CD4-positive, CD25-positive, alpha-beta regulatory T cell (primary cell): ENCODE measurements around the gene ZNF287. TPM values are rescaled to one million over a fixed set of nuclear protein-coding genes. Genes with fewer than 3 reads are reported as not detected.
A peak's percentile ranks its signal among the peaks of the same experiment; 100 is the strongest.
"Not testable (repeated sequence)": the region's sequence is repeated elsewhere in the genome, so short reads cannot be mapped to it uniquely, and the experiment has no call there.

ENCODE experiments used
- ATAC-seq, 2 donors: fragments of 150-1000 bp; cut with Tn5 transposase; one replicate each; pipeline ENCODE4 v1.10.0; 2021; ENCODE audit warnings: low read depth in 2 of 2, moderate number of reproducible peaks in 2 of 2, moderate library complexity in 1 of 2
- DNase-seq, 3 donors: peaks; one replicate each; pipeline versions ENCODE4 v3.0.0 to v3.0.0-alpha.2; 2012 to 2022; ENCODE audit warnings: mixed read lengths in 1 of 3
- H3K27ac ChIP-seq: one replicate; pipeline ENCODE4 v1.7.0; 2013; ENCODE audit warnings: mild to moderate bottlenecking, low read length; ENCODE audit not compliant: insufficient read depth, poor library complexity, severe bottlenecking
- H3K27me3 ChIP-seq: one replicate; pipeline ENCODE4 v1.7.0; 2013; ENCODE audit warnings: low read length; ENCODE audit not compliant: control insufficient read depth, insufficient read depth
- H3K36me3 ChIP-seq: one replicate; pipeline ENCODE4 v1.7.0; 2013; ENCODE audit warnings: mild to moderate bottlenecking, low read length, moderate library complexity; ENCODE audit not compliant: control insufficient read depth, insufficient read depth
- H3K4me1 ChIP-seq: 2 replicates; pipeline ENCODE4 v1.7.0; 2013; ENCODE audit warnings: mild to moderate bottlenecking, low read length; ENCODE audit not compliant: insufficient read depth, control insufficient read depth, poor library complexity, severe bottlenecking
- H3K4me3 ChIP-seq: one replicate; pipeline ENCODE4 v1.7.0; 2013; ENCODE audit warnings: low read depth, mild to moderate bottlenecking, low read length, moderate library complexity
- H3K9me3 ChIP-seq, 2 experiments: 1 replicate in 1 of 2; 2 replicates in 1 of 2; pipeline ENCODE4 v1.7.0; 2013; ENCODE audit warnings: low read length in 2 of 2, mild to moderate bottlenecking in 1 of 2, moderate library complexity in 1 of 2; ENCODE audit not compliant: control insufficient read depth in 2 of 2
- H3K27ac Mint-ChIP-seq, 3 donors: one replicate each; pipeline ENCODE4 v1.8.0; 2020 to 2022; ENCODE audit warnings: mild to moderate bottlenecking in 3 of 3, mixed read lengths in 3 of 3, moderate library complexity in 2 of 3
- H3K27me3 Mint-ChIP-seq: one replicate; pipeline ENCODE4 v1.8.0; 2022; ENCODE audit warnings: mild to moderate bottlenecking, mixed read lengths
- H3K36me3 Mint-ChIP-seq: one replicate; pipeline ENCODE4 v1.8.0; 2020; ENCODE audit warnings: mixed read lengths
- H3K4me1 Mint-ChIP-seq, 4 donors: one replicate each; pipeline ENCODE4 v1.8.0; 2020 to 2022; ENCODE audit warnings: mixed read lengths in 4 of 4, mild to moderate bottlenecking in 1 of 4
- H3K4me3 Mint-ChIP-seq, 4 donors: one replicate each; pipeline ENCODE4 v1.8.0; 2020 to 2022; ENCODE audit warnings: mild to moderate bottlenecking in 4 of 4, mixed read lengths in 4 of 4, moderate library complexity in 3 of 4
- H3K9me3 Mint-ChIP-seq, 7 donors: one replicate each; pipeline ENCODE4 v1.8.0; 2020 to 2022; ENCODE audit warnings: mixed read lengths in 7 of 7, mild to moderate bottlenecking in 3 of 7, moderate library complexity in 2 of 7
- polyA plus RNA-seq, 4 donors: library from polyadenylated mRNA; unstranded; fragments of 300-500 nt; fragmentation: Illumina TruSeq; gene quantifications; one replicate each; pipeline ENCODE4 v1.2.3, GENCODE V29; 2021
- total RNA-seq: library from RNA; stranded (reverse); gene quantifications from one replicate; pipeline ENCODE4 v1.2.3, GENCODE V29; 2022

Gene ZNF287
- total and polyA plus RNA-seq, 5 donors from 2014 or later = 5.4 to 14.4 (median 11.1) TPM

DNA sequence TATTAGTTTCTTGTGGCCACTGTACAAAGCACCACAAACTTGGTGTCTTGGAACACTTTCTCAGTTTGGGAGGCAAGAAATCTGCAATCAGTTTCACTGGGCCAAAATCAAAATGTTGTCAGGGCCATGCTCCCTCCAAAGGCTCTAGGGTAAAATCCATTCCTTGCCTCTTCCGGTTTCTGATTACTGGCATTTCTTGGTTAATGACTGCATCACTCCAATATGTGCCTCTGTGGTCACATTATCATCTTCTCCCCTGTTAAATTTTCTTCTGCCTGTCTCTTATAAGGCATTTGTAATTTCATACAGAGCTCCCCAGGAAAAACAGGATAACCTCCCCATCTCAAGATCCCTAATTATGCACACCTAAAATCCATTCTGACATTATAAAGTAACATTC is 34.8 kb downstream of the ZNF287 start:
- no peak overlapping the region for H3K27ac Mint-ChIP-seq
- DNase-seq (no peak), ATAC-seq (no peak)
- H3K4me3 ChIP-seq = no peak overlapping the region
- H3K4me1 ChIP-seq = peaks cover 6% of the 10 kb centered on the region
- H3K27me3 ChIP-seq = peaks cover 2% of the 10 kb centered on the region
- peaks cover 26% of the 10 kb centered on the region for H3K27me3 Mint-ChIP-seq
- H3K4me3 Mint-ChIP-seq = no peak overlapping the region
- H3K36me3 ChIP-seq = no peaks in the 10 kb centered on the region
- no peaks in the 10 kb centered on the region for H3K36me3 Mint-ChIP-seq
- H3K9me3 Mint-ChIP-seq = peaks cover 0 to 7% (median 0%) of the 10 kb centered on the region in 7 donors
- H3K9me3 ChIP-seq = no peaks in the 10 kb centered on the region
- peaks cover 7 to 23% (median 12%) of the 10 kb centered on the region in 4 donors for H3K4me1 Mint-ChIP-seq
- no peak overlapping the region for H3K27ac ChIP-seq

DNA sequence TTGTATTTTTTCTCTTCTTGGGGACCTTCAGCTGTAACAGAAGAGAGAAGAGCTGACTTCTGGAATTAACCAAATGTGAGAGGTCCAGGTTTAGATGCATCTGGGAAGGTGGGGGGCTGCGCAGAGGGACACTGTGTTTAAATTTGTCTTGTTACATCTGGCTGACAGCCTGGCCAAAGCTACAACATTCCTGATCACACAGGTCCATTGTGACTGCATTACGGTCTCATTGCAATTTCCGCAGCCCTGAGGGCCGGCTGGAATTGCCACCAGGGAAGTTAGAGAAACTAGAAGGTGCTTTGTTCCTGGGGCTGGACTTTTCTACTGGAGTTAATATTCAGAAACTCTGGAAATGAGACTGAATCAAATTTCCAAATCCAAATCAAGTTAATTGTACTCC is 39.1 kb downstream of the ZNF287 start:
- Mint-ChIP-seq H3K4me1 (peaks cover 0 to 1% (median under 1%) of the 10 kb centered on the region in 4 donors), H3K36me3 (no peaks in the 10 kb centered on the region), H3K27ac (no peak overlapping the region), H3K9me3 (no peaks in the 10 kb centered on the region), H3K27me3 (peaks cover 48% of the 10 kb centered on the region), H3K4me3 (no peak overlapping the region)
- no peaks in the 10 kb centered on the region for H3K36me3 ChIP-seq
- no peak overlapping the region for H3K4me3 ChIP-seq
- no peaks in the 10 kb centered on the region for H3K9me3 ChIP-seq
- no peaks in the 10 kb centered on the region for H3K4me1 ChIP-seq
- no peak for ATAC-seq
- H3K27me3 ChIP-seq = peaks cover 8% of the 10 kb centered on the region
- no peak for DNase-seq
- H3K27ac ChIP-seq = no peak overlapping the region

DNA sequence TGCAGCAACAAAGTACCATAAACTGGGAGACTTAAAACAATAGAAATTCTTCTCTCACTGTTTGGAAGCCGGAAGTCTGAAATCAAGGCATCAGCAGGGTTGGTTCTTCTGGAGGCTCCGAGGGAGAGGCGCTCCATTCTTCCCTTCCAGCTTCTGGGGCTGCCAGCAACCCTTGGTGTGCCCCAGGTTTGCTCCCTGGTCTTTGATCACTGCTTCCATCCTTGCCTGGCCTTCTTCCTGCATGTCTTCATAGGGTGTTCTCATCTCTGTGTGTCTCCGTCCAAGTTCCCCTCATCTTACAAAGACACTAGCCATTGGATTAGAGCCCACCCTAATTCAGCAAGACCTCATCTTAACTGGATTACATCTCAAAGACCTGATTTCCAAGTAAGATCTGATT is 41.7 kb downstream of the ZNF287 start:
- H3K27me3 ChIP-seq = peaks cover 8% of the 10 kb centered on the region
- H3K27ac Mint-ChIP-seq = no peak overlapping the region
- ATAC-seq (no peak), DNase-seq (no peak)
- no peak overlapping the region for H3K27ac ChIP-seq
- no peaks in the 10 kb centered on the region for H3K9me3 ChIP-seq
- no peaks in the 10 kb centered on the region for H3K36me3 ChIP-seq
- no peaks in the 10 kb centered on the region for H3K4me1 Mint-ChIP-seq
- no peaks in the 10 kb centered on the region for H3K36me3 Mint-ChIP-seq
- H3K27me3 Mint-ChIP-seq = peaks cover 54% of the 10 kb centered on the region
- no peak overlapping the region for H3K4me3 ChIP-seq
- H3K4me3 Mint-ChIP-seq = no peak overlapping the region
- H3K4me1 ChIP-seq = no peaks in the 10 kb centered on the region
- H3K9me3 Mint-ChIP-seq = no peaks in the 10 kb centered on the region

DNA sequence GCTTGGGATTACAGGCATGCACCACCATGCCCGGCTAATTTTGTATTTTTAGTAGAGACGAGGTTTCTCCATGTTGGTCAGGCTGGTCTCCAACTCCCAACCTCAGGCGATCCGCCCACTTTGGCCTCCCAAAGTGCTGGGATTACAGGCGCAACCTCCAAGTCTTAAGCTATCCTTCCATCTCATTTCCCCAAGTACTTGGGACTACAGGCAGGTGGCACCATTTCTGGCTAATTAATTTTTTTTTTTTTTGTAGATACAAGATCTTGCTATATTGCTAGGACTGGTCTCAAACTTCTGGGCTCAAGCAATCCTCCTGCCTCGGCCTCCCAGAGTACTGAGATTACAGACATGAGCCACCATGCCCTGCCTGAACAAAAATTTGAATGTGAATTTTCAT is 43.4 kb downstream of the ZNF287 start:
- not testable (repeated sequence) for DNase-seq, H3K27me3 ChIP-seq, ATAC-seq, H3K27ac ChIP-seq, H3K36me3 ChIP-seq, H3K4me1 ChIP-seq, H3K4me3 Mint-ChIP-seq, H3K9me3 ChIP-seq, H3K4me3 ChIP-seq, H3K9me3 Mint-ChIP-seq, H3K4me1 Mint-ChIP-seq, H3K27ac Mint-ChIP-seq, H3K36me3 Mint-ChIP-seq
- H3K27me3 Mint-ChIP-seq = peaks cover 55% of the 10 kb centered on the region

DNA sequence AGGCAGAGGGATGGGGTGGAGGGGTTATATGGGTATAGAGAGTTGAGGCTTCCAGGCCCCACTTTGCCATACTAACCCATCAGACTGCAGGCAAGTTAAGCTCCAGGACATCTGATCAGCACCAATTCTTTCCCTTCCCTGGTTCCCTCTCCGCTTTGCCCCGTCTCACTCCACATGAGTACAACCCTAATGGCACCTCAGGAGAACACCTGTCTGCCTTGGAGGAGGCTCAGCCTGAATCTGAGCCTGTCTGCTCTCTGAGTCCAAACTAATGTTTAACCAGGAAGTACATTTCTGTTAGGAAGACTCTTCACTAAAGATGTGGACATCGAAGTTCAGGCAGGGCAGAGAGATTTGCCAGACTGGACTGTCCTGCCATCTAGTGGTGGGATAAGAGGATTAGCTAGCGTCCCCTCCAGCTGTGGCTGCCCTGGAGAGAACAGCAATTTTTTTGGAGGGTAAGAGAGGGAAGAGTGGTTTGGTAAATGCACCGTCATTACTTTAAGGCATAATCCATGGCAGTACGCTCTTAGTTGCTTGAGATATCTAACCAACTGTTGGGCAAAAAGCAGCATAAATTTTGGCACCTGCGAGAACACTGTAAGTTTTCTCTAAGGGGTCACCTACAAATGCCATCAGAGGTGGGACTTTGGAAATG is 47.8 kb downstream of the ZNF287 start:
- Histone ChIP-seq H3K27ac (no peak overlapping the region), H3K4me1 (no peaks in the 10 kb centered on the region), H3K36me3 (no peaks in the 10 kb centered on the region), H3K4me3 (no peak overlapping the region), H3K9me3 (no peaks in the 10 kb centered on the region), H3K27me3 (peaks cover 2% of the 10 kb centered on the region)
- Mint-ChIP-seq H3K27me3 (peaks cover 57% of the 10 kb centered on the region), H3K9me3 (no peaks in the 10 kb centered on the region), H3K27ac (peak overlapping the region in 2 of 3 donors; percentile 3 to 21), H3K4me1 (peaks cover 0 to 5% (median 2%) of the 10 kb centered on the region in 4 donors), H3K36me3 (no peaks in the 10 kb centered on the region), H3K4me3 (no peak overlapping the region)
- DNase-seq (peak; percentile 49 to 81 (median 73)), ATAC-seq (peak; percentile 79 to 90)

DNA sequence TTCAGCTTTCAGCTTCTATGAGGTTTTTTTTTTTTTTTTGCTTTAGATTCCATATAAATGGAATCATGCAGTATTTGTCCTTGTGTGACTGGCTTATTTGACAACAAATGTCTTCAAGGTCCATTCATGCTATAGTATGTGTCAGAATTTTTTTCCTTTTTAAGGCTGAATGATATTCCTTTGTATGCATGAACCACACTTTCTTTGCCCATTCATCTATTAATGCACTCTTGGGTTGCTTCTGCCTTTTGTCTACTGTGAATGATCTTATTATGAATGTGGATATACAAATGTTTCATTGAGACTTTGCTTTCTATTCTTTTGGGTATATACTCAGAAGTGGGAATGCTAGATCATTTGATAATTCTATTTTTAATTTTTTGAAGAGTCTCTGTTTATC is 50.0 kb downstream of the ZNF287 start:
- H3K4me3 ChIP-seq = no peak overlapping the region
- DNase-seq = no peak
- peaks cover 45% of the 10 kb centered on the region for H3K27me3 Mint-ChIP-seq
- no peaks in the 10 kb centered on the region for H3K36me3 Mint-ChIP-seq
- ATAC-seq = no peak
- no peaks in the 10 kb centered on the region for H3K4me1 ChIP-seq
- no peaks in the 10 kb centered on the region for H3K9me3 Mint-ChIP-seq
- H3K4me3 Mint-ChIP-seq = no peak overlapping the region
- H3K36me3 ChIP-seq = no peaks in the 10 kb centered on the region
- peaks cover 0 to 5% (median 2%) of the 10 kb centered on the region in 4 donors for H3K4me1 Mint-ChIP-seq
- no peaks in the 10 kb centered on the region for H3K9me3 ChIP-seq
- no peak overlapping the region for H3K27ac Mint-ChIP-seq
- H3K27ac ChIP-seq = no peak overlapping the region
- H3K27me3 ChIP-seq = peaks cover 6% of the 10 kb centered on the region

DNA sequence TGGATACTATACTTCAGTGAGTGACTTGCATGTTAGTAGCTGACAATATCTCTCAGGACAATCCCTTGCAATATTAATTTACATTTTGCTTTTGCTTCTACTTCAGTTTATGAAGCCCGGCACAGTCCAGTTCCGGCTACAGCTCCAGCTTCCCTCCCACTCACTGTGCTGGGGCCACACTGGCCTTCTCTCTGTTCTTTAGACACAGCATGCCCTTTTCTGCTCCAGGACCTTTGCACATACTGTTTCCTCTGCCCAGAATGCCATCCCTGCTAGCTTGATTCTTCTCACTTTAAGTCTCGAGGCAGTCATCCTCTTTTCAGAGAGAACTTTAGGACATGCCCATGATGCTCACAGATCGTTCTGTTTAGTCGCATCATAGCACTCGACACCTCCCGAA is 51.5 kb downstream of the ZNF287 start:
- no peak overlapping the region for H3K4me3 Mint-ChIP-seq
- Histone ChIP-seq H3K36me3 (no peaks in the 10 kb centered on the region), H3K27ac (no peak overlapping the region), H3K9me3 (no peaks in the 10 kb centered on the region), H3K4me3 (no peak overlapping the region), H3K4me1 (no peaks in the 10 kb centered on the region), H3K27me3 (peaks cover 6% of the 10 kb centered on the region)
- H3K27ac Mint-ChIP-seq = no peak overlapping the region
- DNase-seq = no peak
- H3K9me3 Mint-ChIP-seq = no peaks in the 10 kb centered on the region
- ATAC-seq = no peak
- H3K36me3 Mint-ChIP-seq = no peaks in the 10 kb centered on the region
- peaks cover 45% of the 10 kb centered on the region for H3K27me3 Mint-ChIP-seq
- peaks cover 0 to 5% (median 2%) of the 10 kb centered on the region in 4 donors for H3K4me1 Mint-ChIP-seq

DNA sequence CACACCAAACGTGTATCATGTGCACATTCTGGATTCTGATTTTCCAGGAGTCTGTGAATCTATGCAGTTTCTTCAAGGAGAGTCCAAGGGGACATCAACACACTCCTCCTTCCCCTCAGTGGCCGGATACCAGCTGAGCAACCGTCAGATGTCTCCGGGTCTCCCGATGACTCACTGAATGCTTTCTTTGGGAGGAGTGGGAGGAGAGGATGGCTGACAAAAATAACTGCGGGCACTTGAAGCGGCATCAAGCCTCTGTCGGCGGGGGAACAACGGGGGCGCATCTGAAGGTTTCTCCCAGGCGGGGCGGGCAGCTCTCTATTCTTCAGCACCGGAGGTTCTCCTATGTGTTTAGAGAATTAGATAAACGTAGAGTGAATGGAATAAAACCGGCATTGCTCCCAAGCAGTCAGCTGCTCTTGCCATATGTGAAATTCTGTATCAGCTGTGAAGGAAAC is 52.4 kb downstream of the ZNF287 start:
- H3K4me3 Mint-ChIP-seq = no peak overlapping the region
- DNase-seq = no peak
- no peak overlapping the region for H3K4me3 ChIP-seq

More for the DNA sequence above, 52.4 kb downstream of the ZNF287 start:
- peaks cover 51% of the 10 kb centered on the region for H3K27me3 Mint-ChIP-seq
- H3K27me3 ChIP-seq = peaks cover 6% of the 10 kb centered on the region
- ATAC-seq = no peak
- no peaks in the 10 kb centered on the region for H3K36me3 ChIP-seq
- no peaks in the 10 kb centered on the region for H3K36me3 Mint-ChIP-seq
- no peak overlapping the region for H3K27ac ChIP-seq
- H3K4me1 Mint-ChIP-seq = peaks cover 0 to 14% (median 4%) of the 10 kb centered on the region in 4 donors
- H3K9me3 ChIP-seq = no peaks in the 10 kb centered on the region
- no peaks in the 10 kb centered on the region for H3K9me3 Mint-ChIP-seq
- no peak overlapping the region for H3K27ac Mint-ChIP-seq
- H3K4me1 ChIP-seq = no peaks in the 10 kb centered on the region
